ENCODE measurements around the gene BACH2.

DNA sequence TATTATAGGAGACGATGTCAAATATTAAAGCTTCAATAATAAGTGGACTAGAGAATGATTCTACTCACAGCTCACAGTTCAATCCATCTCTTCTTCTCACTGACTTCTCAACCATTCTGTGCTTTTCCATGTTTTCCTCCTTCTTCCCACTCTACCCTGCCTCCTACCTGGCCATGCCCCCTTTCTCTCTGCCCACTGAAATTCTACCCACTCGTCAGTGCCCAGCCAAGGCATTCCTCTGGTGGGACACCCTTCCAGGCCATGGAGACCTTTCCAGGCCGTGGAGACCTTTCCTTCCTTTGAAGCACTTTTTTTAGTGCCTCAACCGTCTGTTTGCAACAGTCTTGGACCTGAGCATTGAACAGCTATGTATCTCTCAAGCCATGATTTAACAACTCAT, 18.5 kb downstream of the BACH2 start:
- no peak for TF ChIP-seq POLR2A (IDR thresholded peaks at IDR 0.05; ENCODE audit: low read depth)
- TF ChIP-seq, protein P1, sequence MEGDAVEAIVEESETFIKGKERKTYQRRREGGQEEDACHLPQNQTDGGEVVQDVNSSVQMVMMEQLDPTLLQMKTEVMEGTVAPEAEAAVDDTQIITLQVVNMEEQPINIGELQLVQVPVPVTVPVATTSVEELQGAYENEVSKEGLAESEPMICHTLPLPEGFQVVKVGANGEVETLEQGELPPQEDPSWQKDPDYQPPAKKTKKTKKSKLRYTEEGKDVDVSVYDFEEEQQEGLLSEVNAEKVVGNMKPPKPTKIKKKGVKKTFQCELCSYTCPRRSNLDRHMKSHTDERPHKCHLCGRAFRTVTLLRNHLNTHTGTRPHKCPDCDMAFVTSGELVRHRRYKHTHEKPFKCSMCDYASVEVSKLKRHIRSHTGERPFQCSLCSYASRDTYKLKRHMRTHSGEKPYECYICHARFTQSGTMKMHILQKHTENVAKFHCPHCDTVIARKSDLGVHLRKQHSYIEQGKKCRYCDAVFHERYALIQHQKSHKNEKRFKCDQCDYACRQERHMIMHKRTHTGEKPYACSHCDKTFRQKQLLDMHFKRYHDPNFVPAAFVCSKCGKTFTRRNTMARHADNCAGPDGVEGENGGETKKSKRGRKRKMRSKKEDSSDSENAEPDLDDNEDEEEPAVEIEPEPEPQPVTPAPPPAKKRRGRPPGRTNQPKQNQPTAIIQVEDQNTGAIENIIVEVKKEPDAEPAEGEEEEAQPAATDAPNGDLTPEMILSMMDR (IDR thresholded peaks at IDR 0.05) = no peak
- TF ChIP-seq POLR2AphosphoS5 (IDR thresholded peaks at IDR 0.05) = no peak
